Measurements from ENCODE around the gene NCAM2.

The NCAM2 gene

DNA sequence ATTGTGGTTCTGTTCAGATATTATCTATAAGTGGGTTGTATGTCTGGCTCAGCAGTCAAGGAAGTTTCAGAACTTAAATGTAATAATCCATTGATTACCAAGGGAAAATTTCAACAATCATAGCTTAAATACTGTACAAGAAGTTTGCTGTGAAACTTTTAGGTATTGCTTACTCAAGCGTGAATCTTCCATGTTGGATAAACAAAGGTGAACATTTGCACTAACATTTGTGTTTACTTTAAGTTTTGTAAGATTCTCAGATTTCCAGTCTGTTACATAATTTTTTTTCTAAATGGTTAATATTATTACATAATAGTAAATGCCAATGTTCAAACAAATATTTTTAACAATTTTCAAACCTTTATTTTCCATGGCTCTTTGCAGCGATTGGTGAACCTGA lies 285.6 kb downstream of the NCAM2 start:
- no peak for DNase-seq (ENCODE audit: low spot score)
- Histone ChIP-seq H3K4me3 (no peak overlapping the region), H3K27ac (no peak overlapping the region)
- TF ChIP-seq, protein P1, sequence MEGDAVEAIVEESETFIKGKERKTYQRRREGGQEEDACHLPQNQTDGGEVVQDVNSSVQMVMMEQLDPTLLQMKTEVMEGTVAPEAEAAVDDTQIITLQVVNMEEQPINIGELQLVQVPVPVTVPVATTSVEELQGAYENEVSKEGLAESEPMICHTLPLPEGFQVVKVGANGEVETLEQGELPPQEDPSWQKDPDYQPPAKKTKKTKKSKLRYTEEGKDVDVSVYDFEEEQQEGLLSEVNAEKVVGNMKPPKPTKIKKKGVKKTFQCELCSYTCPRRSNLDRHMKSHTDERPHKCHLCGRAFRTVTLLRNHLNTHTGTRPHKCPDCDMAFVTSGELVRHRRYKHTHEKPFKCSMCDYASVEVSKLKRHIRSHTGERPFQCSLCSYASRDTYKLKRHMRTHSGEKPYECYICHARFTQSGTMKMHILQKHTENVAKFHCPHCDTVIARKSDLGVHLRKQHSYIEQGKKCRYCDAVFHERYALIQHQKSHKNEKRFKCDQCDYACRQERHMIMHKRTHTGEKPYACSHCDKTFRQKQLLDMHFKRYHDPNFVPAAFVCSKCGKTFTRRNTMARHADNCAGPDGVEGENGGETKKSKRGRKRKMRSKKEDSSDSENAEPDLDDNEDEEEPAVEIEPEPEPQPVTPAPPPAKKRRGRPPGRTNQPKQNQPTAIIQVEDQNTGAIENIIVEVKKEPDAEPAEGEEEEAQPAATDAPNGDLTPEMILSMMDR (IDR thresholded peaks at IDR 0.05), result no peak

DNA sequence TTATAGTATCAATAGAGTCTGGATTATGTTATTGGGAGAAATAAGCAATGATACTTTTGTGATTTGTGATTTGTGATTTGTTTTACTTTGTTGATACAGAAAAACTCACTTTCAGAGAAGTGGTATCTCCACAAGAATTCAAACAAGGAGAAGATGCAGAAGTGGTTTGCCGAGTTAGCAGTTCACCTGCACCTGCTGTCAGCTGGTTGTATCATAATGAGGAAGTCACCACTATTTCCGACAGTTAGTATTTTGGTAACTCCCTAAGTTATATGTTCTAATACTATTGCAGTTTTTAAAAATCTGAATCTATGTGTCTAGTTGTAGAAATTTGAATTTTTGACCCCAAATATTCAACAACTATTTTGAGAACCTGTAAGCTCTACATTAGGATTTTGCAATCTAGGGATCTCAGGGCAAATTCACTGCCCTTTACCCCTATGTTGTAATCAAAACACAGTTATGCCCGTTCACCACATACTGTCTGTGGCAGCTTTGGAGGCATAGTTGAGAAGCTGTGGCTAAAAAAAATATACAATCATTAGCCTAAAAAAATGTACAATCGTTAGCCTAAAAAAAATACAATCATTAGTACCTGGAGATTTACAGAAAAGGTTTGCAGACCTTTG lies 288.1 kb downstream of the NCAM2 start:
- TF ChIP-seq, protein P1 (IDR thresholded peaks at IDR 0.05), result no peak
- no peak for DNase-seq (ENCODE audit: low spot score)

DNA sequence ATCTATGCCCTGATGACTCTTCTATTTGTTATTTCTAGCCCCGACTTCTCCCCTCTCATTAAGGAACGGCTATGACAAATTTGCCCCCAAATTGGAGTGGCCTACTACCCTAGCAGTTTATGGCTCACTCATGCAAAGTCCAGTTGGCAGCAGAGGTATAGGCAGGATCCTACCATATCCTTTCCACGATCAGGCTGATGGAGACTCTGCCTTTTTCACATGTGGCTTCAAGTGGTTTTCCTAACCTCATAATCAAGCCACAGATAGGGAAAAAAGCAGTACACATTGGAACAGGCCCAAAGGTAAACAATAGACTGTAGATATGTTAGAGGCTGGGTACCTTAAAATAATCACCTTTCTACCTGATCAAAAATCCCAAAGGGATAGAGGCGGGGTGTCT lies 292.5 kb downstream of the NCAM2 start:
- Histone ChIP-seq H3K4me3 (no peak overlapping the region), H3K27ac (no peak overlapping the region)
- no peak for DNase-seq (ENCODE audit: low spot score)
- TF ChIP-seq, protein P1 (IDR thresholded peaks at IDR 0.05), result no peak

More for the DNA sequence above, 288.1 kb downstream of the NCAM2 start:
- H3K4me3 ChIP-seq, result no peak overlapping the region
- H3K27ac ChIP-seq, result no peak overlapping the region

DNA sequence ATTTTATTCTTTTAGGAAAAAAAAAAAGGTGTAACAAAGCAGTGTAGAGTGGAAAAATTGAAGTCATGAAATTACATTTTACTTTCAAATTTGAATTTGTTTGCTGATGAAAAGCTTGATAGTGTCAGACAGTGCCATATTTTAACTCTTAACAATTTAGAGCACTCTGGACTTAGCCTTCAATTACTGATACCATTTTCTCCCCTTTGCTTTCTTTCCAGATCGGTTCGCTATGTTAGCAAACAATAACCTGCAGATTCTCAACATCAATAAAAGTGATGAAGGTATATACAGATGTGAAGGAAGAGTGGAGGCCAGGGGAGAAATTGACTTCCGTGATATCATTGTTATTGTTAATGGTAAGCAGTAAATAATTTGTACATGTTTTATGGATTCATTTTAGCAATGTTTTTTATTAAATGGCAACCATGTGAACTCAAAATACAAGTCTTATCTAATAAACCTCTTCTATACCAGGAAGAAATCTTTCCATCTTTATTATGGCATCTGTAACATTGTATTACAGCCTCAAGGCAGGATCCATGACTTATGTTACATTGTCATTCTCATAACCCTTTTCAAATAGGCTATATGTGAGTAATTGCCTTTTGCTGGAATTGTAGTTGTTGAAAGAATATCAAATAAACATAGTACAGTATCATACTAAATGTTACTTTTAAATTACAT lies 293.8 kb downstream of the NCAM2 start:
- TF ChIP-seq, protein P1 (IDR thresholded peaks at IDR 0.05), result no peak
- Histone ChIP-seq H3K4me3 (no peak overlapping the region), H3K27ac (no peak overlapping the region)
- DNase-seq (ENCODE audit: low spot score), result no peak

DNA sequence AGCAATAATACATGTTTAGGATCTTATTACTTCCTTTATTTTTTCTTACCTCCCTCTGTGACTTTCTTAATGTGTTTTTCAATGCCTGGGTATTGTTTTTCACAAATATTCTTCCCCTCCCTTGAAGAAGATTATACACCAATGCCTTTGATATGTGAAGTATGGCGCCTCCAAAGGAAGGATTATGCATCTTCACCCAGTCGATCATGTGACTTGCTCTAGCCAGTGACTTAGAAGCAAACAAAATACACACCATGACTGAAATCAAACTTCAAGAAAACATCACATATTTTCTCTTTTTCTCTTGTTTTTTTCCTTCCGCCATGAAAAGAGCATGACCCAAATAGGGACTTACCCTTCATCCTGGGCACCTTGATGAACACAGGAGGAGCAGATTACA lies 297.1 kb downstream of the NCAM2 start:
- Histone ChIP-seq H3K4me3 (no peak overlapping the region), H3K27ac (no peak overlapping the region)
- TF ChIP-seq, protein P1 (IDR thresholded peaks at IDR 0.05), result no peak
- no peak for DNase-seq (ENCODE audit: low spot score)

DNA sequence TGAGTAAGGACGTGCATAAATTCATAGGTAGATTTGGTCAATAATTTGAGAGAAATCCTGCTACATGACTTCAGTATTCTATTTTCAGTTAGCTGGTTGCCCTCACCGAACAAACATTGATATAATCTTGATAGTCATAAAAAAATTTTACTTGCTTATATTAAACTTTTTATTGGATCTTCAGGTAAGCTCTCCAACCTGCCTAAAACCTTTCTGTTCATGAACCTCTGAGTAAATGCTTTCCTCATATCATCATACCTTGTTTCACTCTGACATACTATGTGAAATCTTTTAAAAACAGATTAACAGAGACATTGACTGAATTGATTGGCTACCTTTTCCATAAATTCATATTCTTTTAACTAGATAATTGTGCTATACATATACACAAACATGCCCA lies 299.0 kb downstream of the NCAM2 start:
- DNase-seq (ENCODE audit: low spot score), result no peak
- TF ChIP-seq, protein P1 (IDR thresholded peaks at IDR 0.05), result no peak
- Histone ChIP-seq H3K4me3 (no peak overlapping the region), H3K27ac (no peak overlapping the region)

DNA sequence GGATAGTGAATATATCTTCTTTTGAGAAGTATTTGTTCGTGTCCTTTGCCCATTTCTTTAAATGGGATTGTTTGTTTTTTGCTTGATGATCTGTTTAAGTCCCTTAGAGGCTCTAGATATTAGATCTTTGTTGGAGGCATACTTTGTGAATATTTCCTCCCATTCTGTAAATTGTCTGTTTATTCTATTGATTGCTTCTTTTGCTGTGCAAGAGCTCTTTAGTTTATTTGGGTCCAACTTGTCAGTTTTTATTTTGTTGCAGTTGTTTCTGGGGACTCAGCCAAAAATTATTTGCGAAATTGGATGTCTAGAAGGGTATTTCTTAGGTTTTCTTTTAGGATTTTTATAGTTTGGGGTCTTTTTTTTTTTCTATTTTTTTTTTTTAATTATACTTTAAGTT lies 302.8 kb downstream of the NCAM2 start:
- no peak overlapping the region for H3K27ac ChIP-seq
- no peak overlapping the region for H3K4me3 ChIP-seq
- no peak for DNase-seq (ENCODE audit: low spot score)
- TF ChIP-seq, protein P1 (IDR thresholded peaks at IDR 0.05), result no peak

All from coronary artery (tissue), 2 donors.